GM12878 (cell line): ENCODE results near the gene TLCD5.

Experiments used
- CTCF ChIP-seq, 3 experiments: IDR thresholded peaks in 2 of 3; conservative IDR thresholded peaks in 1 of 3; 2 replicates each; pipeline ENCODE4 v1.5.1; 2011; ENCODE audit warnings: low read depth in 3 of 3, low read length in 3 of 3, mild to moderate bottlenecking in 3 of 3, control low read depth in 2 of 3, moderate library complexity in 2 of 3, inconsistent platforms in 1 of 3, mixed read lengths in 1 of 3; ENCODE audit not compliant: control insufficient read depth in 2 of 3, insufficient read depth in 1 of 3; ENCODE audit errors: extremely low read depth in 1 of 3
- JUNB ChIP-seq: IDR thresholded peaks from 2 replicates; pipeline ENCODE4 v1.6.1; 2016; ENCODE audit warnings: antibody characterized with exemption, mild to moderate bottlenecking
- MAX ChIP-seq: IDR thresholded peaks from 2 replicates; pipeline ENCODE4 v1.6.1; 2012; ENCODE audit warnings: low read depth, low read length, improper control_type of control experiment
- MEF2A ChIP-seq: IDR thresholded peaks from 2 replicates; pipeline ENCODE4 v1.6.1; 2011; ENCODE audit warnings: low read depth, mild to moderate bottlenecking, low read length, moderate library complexity; ENCODE audit not compliant: insufficient read depth
- POLR2AphosphoS5 ChIP-seq: IDR thresholded peaks from 2 replicates; pipeline ENCODE4 v1.6.1; 2011; ENCODE audit warnings: mild to moderate bottlenecking, low read length, inconsistent platforms
- PRDM15 ChIP-seq: fragments of 450-650 bp; formaldehyde crosslinking; IDR thresholded peaks from 2 replicates; pipeline ENCODE4 v1.4.0; 2020; ENCODE audit warnings: mild to moderate bottlenecking, moderate library complexity
- RBBP5 ChIP-seq: fragments of 200-600 bp; sonication (generic); conservative IDR thresholded peaks from 2 replicates; pipeline ENCODE4 v1.6.1; 2016
- SP1 ChIP-seq: IDR thresholded peaks from one replicate; pipeline ENCODE4 v1.6.1; 2011; ENCODE audit warnings: low read depth, low read length
- TCF12 ChIP-seq: IDR thresholded peaks from 2 replicates; pipeline ENCODE4 v1.6.1; 2011; ENCODE audit warnings: low read depth, mild to moderate bottlenecking, low read length
- TCF7 ChIP-seq: IDR thresholded peaks from 2 replicates; pipeline ENCODE4 v1.6.1; 2014; ENCODE audit warnings: antibody characterized with exemption, borderline replicate concordance

- TF ChIP-seq MEF2A (no peak), TCF7 (no peak), TCF12 (no peak), JUNB (no peak), PRDM15 (no peak), CTCF (IDR thresholded peaks at IDR 0.05 in 2 of 3, conservative IDR thresholded peaks at IDR 0.05 in 1 of 3; ENCODE audit: control insufficient read depth in 2 of 3, extremely low read depth in 1 of 3, insufficient read depth in 1 of 3, low read depth in 3 of 3, low read length in 3 of 3) (no peak), MAX (no peak), POLR2AphosphoS5 (no peak), SP1 (no peak), RBBP5 (no peak)
Measured at GRCh38 chr11:120342226-120342625, 17.1 kb downstream of the TLCD5 start.
